Smooth muscle cell (in vitro differentiated cells): ENCODE results near the gene COL12A1. TPM values are rescaled to one million over a fixed set of nuclear protein-coding genes. Genes with fewer than 3 reads are reported as not detected.

Experiments used
- DNase-seq: peaks from one replicate; lab custom pipeline; 2025; ENCODE audit not compliant: unreplicated experiment; lab: John Stamatoyannopoulos, UW
- H2AFZ ChIP-seq: fragments of 200-600 bp; sonication (generic); 2 replicates; pipeline ENCODE4 v1.6.0; 2016; ENCODE audit warnings: antibody characterized with exemption, low read depth, mild to moderate bottlenecking
- H3F3A ChIP-seq: fragments of 200-600 bp; sonication (generic); 2 replicates; pipeline ENCODE4 v1.6.0; 2017; ENCODE audit warnings: antibody characterized with exemption, low read depth
- H3K27ac ChIP-seq: fragments of 200-600 bp; sonication (generic); 2 replicates; pipeline ENCODE4 v1.5.1; 2016; ENCODE audit warnings: low read depth, mild to moderate bottlenecking
- H3K27me3 ChIP-seq: fragments of 200-600 bp; sonication (generic); 2 replicates; pipeline ENCODE4 v1.6.1; 2016; ENCODE audit warnings: low read depth, mild to moderate bottlenecking
- H3K36me3 ChIP-seq: fragments of 200-600 bp; sonication (generic); 2 replicates; pipeline ENCODE4 v1.5.1; 2016; ENCODE audit warnings: low read depth
- H3K4me1 ChIP-seq: fragments of 200-600 bp; sonication (generic); 2 replicates; pipeline ENCODE4 v1.5.1; 2016; ENCODE audit warnings: low read depth
- H3K4me2 ChIP-seq: fragments of 200-600 bp; sonication (generic); 2 replicates; pipeline ENCODE4 v1.6.0; 2016; ENCODE audit warnings: mild to moderate bottlenecking
- H3K4me3 ChIP-seq: fragments of 200-600 bp; sonication (generic); 2 replicates; pipeline ENCODE4 v1.5.1; 2016; ENCODE audit warnings: mild to moderate bottlenecking
- H3K79me2 ChIP-seq: fragments of 200-600 bp; sonication (generic); 2 replicates; pipeline ENCODE4 v1.6.0; 2016; ENCODE audit warnings: low read depth, mild to moderate bottlenecking
- H3K9ac ChIP-seq: fragments of 200-600 bp; sonication (generic); 2 replicates; pipeline ENCODE4 v1.6.0; 2016; ENCODE audit warnings: low read depth
- H3K9me3 ChIP-seq: fragments of 200-600 bp; sonication (generic); replicated peaks from 2 replicates; pipeline ENCODE4 v1.5.1; 2016; ENCODE audit warnings: low read depth
- H4K20me1 ChIP-seq: fragments of 200-600 bp; sonication (generic); 2 replicates; pipeline ENCODE4 v1.6.0; 2016; ENCODE audit warnings: low read depth
- WGBS: methylation state at CpG from one replicate; pipeline ENCODE4 v1.1.7; 2016; ENCODE audit warnings: low lambda C conversion rate; 5-methylcytosine and 5-hydroxymethylcytosine counted together
- polyA plus RNA-seq: library from polyadenylated mRNA; unstranded; fragments of >200 nt; fragmentation: Nextera tagmentation; extraction: Ambion mirVana; gene quantifications from 2 replicates; pipeline ENCODE4 v1.2.1, GENCODE V29; 2016
- total RNA-seq: library from RNA; depleted of rRNA; stranded (reverse); fragments of >200 nt; gene quantifications from 2 replicates; pipeline ENCODE4 v1.2.3, GENCODE V29; 2014
- TF ChIP-seq, protein P1 (sequence below): fragments of 200-600 bp; sonication (generic); IDR thresholded peaks from 2 replicates; pipeline ENCODE4 v1.5.1; 2017; ENCODE audit warnings: borderline replicate concordance, mild to moderate bottlenecking, antibody characterized with exemption; ENCODE audit not compliant: insufficient read depth, poor library complexity, severe bottlenecking

COL12A1 gene
- total and polyA plus RNA-seq, 2 experiments from 2014 or later, result 44.2 to 154 TPM

DNA sequence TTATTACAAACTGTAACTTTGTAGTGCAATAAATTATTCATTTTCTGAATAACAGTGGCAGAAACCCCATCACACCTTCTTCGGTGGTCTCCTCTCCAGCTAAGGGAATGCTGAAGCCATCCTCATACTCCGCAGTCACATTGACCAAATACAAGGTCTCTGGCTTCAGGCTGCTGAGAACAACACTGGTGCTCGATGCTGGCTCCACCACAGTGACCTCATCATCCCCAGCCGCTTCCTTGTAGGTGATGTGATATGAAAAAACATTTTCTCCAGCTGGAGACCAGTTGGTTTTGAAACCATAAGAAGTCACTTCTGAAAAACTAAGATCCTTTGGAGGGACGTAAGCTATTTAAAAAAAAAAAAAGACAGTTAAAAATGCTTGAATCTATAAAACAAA lies 25.0 kb downstream of the COL12A1 start:
- DNase-seq, result no peak
- no peak overlapping the region for H3K9ac ChIP-seq
- no peak overlapping the region for H2AFZ ChIP-seq
- TF ChIP-seq, protein P1, sequence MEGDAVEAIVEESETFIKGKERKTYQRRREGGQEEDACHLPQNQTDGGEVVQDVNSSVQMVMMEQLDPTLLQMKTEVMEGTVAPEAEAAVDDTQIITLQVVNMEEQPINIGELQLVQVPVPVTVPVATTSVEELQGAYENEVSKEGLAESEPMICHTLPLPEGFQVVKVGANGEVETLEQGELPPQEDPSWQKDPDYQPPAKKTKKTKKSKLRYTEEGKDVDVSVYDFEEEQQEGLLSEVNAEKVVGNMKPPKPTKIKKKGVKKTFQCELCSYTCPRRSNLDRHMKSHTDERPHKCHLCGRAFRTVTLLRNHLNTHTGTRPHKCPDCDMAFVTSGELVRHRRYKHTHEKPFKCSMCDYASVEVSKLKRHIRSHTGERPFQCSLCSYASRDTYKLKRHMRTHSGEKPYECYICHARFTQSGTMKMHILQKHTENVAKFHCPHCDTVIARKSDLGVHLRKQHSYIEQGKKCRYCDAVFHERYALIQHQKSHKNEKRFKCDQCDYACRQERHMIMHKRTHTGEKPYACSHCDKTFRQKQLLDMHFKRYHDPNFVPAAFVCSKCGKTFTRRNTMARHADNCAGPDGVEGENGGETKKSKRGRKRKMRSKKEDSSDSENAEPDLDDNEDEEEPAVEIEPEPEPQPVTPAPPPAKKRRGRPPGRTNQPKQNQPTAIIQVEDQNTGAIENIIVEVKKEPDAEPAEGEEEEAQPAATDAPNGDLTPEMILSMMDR, result no peak
- H3K36me3 ChIP-seq, result no peaks in the 10 kb centered on the region
- no peak overlapping the region for H3K4me3 ChIP-seq
- no peaks in the 10 kb centered on the region for H3K27me3 ChIP-seq
- H3F3A ChIP-seq, result no peaks in the 10 kb centered on the region
- peaks cover 9% of the 10 kb centered on the region for H4K20me1 ChIP-seq
- no peak overlapping the region for H3K4me2 ChIP-seq
- 97% methylated on average over 5 of the region's 5 CpGs for WGBS
- H3K79me2 ChIP-seq, result no peaks in the 10 kb centered on the region
- H3K4me1 ChIP-seq, result no peaks in the 10 kb centered on the region
- H3K9me3 ChIP-seq, result no peaks in the 10 kb centered on the region
- no peak overlapping the region for H3K27ac ChIP-seq

- Histone ChIP-seq H3K9me3 (no peaks in the 10 kb centered on the region), H3K79me2 (no peaks in the 10 kb centered on the region), H3K36me3 (no peaks in the 10 kb centered on the region), H3K4me2 (no peak overlapping the region), H3K4me1 (no peaks in the 10 kb centered on the region), H3K4me3 (no peak overlapping the region), H3F3A (no peaks in the 10 kb centered on the region), H3K9ac (no peak overlapping the region), H2AFZ (no peak overlapping the region), H3K27ac (no peak overlapping the region), H3K27me3 (no peaks in the 10 kb centered on the region), H4K20me1 (no peaks in the 10 kb centered on the region)
- no peak for DNase-seq
- TF ChIP-seq, protein P1, result no peak
- 24% methylated on average over 1 of the region's 1 CpG for WGBS
Observed at GRCh38 chr6:75178757-75179156, 27.1 kb downstream of the COL12A1 start.

GRCh38 chr6:75176076-75176582 lies 29.7 kb downstream of the COL12A1 start:
- H3K9me3 ChIP-seq, result no peaks in the 10 kb centered on the region
- H3K4me3 ChIP-seq, result no peak overlapping the region
- no peak overlapping the region for H3K27ac ChIP-seq
- H3K79me2 ChIP-seq, result no peaks in the 10 kb centered on the region
- H4K20me1 ChIP-seq, result no peaks in the 10 kb centered on the region
- TF ChIP-seq, protein P1, result no peak
- H2AFZ ChIP-seq, result no peak overlapping the region
- no peak for DNase-seq
- H3K4me2 ChIP-seq, result no peak overlapping the region
- no peak overlapping the region for H3K9ac ChIP-seq
- H3K4me1 ChIP-seq, result no peaks in the 10 kb centered on the region
- H3F3A ChIP-seq, result no peaks in the 10 kb centered on the region
- H3K27me3 ChIP-seq, result no peaks in the 10 kb centered on the region
- 100% methylated on average over 1 of the region's 3 CpGs for WGBS
- H3K36me3 ChIP-seq, result no peaks in the 10 kb centered on the region

DNA sequence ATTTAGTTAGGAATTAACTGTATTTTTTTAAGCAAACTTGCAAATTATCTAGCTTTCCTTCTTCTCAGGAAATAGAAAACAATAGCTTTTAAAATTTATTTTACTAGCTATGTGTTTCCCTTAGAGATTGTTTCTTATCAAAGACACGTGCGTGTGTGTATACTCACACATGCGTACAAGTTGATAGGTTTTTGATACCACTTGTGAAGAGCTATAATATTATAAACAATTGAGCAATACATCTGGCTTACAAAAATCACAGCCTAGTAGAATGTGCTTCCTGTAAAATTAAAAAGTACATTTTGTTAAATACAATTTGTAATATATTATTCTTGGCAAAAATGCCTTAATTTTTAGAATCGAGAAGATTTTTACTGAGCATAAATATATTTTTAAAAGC lies 33.9 kb downstream of the COL12A1 start:
- Histone ChIP-seq H4K20me1 (no peaks in the 10 kb centered on the region), H3K36me3 (no peaks in the 10 kb centered on the region), H3K27ac (no peak overlapping the region), H2AFZ (no peak overlapping the region), H3K79me2 (no peaks in the 10 kb centered on the region), H3K4me3 (no peak overlapping the region), H3F3A (no peaks in the 10 kb centered on the region), H3K9me3 (no peaks in the 10 kb centered on the region), H3K4me1 (no peaks in the 10 kb centered on the region), H3K9ac (no peak overlapping the region), H3K27me3 (no peaks in the 10 kb centered on the region), H3K4me2 (no peak overlapping the region)
- no peak for DNase-seq
- TF ChIP-seq, protein P1, result no peak
- WGBS, result 86% methylated on average over 4 of the region's 4 CpGs
